ENCODE results near the gene KCNMB2.

Gene KCNMB2

GRCh38 chr3:178583963-178584575, 47.8 kb downstream of the KCNMB2 start:
- DNase-seq, result no peak

DNA sequence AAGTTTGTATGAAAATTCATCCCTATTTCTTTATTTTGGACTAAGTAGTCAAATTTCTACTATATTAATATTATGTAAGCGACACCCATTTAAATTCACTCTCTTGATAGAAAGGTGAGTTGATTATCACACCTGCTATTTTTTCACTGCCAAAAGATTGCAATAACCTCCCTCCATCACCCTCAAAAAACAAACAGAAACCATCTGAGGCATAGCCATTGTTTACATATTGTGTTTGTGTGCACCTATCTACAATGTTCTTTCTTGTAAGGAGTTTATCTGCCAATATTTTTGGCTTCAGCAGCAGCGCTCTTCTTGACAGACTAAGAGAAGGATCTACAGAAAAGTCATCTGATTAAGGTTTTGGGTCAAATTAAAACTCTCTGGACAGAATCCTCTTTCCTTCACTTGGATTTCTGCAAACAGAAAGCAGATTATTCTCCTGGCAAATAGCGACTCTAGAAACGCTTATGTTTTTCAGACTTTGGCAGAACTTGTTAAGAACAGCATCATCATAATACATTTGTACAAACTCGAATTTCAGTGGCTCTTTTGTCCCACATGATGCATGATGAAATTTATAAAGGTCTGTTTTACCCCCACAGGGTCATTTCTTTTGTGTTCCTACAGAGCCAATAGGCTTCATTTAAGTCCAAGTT, 48.6 kb downstream of the KCNMB2 start:
- DNase-seq, result no peak

DNA sequence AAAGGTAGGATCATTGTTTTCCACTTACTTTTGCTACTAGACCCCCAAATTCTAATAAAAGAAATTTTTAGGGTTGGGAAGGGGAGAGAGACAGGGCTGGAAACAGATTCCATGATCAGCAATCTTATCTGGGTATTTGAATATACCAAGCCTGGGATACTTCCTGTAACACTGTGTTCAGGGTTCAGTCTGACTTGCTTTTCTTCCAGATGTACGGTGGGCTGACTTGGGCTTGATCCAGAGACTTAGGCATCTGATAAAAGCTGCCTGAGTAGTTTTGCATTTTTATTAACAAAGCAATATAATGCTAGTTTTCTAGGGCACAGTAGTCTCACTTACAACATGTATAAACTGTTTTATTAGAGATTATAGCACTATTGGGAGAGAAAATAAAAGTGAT, 49.2 kb downstream of the KCNMB2 start:
- DNase-seq, result no peak

DNA sequence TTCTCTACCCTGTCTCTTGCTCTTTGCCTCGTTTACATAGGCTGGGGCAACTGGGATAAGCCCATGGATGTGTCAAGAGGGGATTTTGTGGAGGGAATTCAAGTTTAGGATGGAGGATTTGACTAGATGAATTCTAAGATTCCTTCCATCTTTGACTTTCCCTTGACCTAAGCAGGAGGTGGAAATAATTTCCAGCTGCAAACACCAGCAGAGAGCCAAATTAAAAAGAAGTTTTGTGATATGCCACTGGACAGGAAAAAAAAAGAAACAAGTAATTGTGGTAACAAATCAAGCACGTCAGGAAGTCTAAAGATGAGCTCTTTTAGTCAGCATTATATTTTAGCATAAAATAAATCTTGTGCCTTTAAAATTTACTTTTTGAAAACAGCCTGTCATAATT, 49.8 kb downstream of the KCNMB2 start:
- DNase-seq, result no peak

GRCh38 chr3:178588628-178589027, 52.4 kb downstream of the KCNMB2 start:
- DNase-seq, result no peak

GRCh38 chr3:178593786-178594185, 57.5 kb downstream of the KCNMB2 start:
- DNase-seq, result no peak

GRCh38 chr3:178597371-178597770, 61.1 kb downstream of the KCNMB2 start:
- DNase-seq, result peak in 1 of 14 donors; percentile 0

GRCh38 chr3:178602856-178603255, 66.6 kb downstream of the KCNMB2 start:
- DNase-seq, result no peak

DNA sequence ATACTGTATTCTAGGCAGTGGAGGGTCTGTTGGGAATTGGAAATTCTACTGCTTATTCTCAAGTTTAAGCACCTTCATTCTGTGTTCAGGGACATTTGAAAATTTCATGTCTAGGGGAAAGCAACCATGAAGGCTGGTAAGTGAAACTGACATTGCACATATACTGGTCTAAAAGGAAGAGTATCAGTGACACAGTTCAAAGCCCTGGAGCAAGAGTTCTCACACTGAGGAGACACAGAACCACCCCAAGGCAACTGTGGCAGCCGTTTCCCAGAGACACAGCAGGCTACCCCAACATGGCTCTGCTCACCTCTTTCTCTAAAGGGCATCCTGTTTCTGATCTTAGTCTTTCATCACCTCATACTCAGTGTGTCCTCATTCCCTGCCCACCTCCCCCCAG, 67.5 kb downstream of the KCNMB2 start:
- no peak for DNase-seq

DNA sequence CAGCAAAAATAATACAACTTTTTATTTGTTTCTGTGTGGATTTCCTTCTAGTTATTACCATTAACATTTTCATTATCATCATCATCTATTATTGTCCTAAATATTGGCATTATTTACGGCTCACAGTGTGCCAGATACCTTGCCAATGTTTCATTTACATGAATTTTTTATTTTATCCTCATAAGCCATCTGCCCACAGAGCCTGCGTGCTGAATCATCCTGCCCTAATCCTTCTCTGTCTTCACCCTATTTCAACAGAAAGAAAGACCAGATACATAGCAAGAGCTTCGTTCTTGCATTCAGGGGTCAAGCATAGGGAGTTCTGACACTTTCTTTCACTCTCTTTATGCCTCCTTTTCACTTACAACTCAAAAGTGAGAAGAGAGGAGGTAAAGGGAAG, 82.0 kb downstream of the KCNMB2 start:
- no peak for DNase-seq

DNA sequence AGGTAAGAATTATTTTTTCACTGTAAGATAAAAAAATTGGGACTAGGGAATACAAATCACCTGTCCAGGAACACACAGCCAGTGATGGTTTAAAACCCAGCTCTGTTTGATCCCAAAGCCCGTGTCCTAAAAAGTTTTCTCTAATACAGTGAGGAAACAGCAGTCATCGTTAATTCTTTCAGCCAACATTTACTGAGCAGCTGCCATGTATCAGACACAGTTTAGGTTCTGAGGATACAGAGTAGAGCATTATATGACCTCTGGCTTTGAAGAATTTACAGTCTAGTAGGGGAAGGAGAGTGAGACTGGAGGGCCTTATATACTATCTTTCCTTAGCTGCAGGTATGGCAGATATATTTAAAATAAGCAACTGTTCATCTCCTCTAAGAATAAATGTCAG, 82.7 kb downstream of the KCNMB2 start:
- DNase-seq, result no peak

- no peak for DNase-seq
Observed at GRCh38 chr3:178623666-178624255, 87.5 kb downstream of the KCNMB2 start.

DNA sequence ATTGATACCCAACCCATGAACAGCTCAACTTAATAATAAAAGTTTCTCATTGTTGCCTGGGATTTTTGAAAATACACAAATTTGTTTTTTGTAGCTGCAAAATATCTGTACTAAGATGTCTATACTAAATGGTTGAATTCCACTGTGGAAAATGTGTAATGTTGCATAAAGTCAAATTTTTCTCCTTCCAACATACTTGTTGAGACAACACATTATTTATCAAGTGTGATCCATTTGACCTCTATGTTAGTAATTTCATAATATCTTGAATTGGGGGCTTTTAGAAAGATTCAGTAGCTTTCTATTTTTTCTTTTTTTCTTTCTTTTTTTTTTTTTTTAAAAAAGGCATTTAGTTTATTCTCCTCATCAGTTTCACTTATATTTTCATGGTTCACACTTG, 88.0 kb downstream of the KCNMB2 start:
- no peak for DNase-seq

DNA sequence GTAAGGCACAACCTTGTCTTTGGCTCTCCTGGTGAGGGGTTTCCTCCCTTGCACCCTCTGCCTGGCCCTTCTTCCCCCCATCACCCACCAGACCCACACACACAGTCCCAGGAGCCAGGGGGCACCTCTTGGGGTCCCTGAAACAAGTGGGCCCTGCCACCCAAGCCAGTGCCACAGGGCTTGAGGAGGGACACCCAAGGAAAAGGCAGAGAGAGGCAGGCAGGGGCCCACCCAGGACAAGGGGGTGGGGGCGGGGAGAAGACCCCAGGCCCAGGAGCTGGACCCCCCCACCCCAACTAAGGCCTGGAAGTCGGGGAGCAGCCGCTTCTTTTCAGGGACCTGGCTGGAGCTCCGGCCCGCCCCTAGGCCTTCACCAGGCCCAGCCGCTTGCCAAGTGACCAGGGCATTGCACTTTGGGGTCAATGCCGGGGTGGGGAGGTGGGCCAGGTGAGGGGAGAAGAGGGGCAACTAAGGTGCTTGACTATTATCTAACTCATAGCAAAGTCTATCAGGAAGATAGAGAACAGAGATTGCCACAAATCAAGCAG, 88.9 kb downstream of the KCNMB2 start:
- no peak for DNase-seq

- no peak for DNase-seq
Observed at GRCh38 chr3:178628037-178628436, 91.8 kb downstream of the KCNMB2 start.

- DNase-seq, result no peak
Observed at GRCh38 chr3:178629430-178630178, 93.4 kb downstream of the KCNMB2 start.

DNA sequence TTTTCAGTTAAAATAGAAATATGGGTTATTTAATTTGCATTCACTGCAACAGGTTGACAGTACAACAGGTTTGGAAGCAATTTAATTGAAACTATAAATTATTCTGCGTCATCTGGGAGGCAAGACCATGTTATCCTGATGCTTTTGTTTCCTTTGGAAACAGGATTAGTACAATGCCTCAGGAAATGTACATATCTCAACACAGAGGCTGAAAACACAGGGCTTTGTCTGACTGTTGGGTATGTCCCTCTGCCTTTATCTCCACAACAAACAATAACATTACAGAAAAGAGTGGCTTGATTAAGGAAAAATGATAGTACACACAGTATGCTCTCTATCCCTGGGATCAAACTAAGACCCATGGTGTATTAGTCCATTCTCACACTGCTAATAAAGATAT, 95.7 kb downstream of the KCNMB2 start:
- no peak for DNase-seq

DNA sequence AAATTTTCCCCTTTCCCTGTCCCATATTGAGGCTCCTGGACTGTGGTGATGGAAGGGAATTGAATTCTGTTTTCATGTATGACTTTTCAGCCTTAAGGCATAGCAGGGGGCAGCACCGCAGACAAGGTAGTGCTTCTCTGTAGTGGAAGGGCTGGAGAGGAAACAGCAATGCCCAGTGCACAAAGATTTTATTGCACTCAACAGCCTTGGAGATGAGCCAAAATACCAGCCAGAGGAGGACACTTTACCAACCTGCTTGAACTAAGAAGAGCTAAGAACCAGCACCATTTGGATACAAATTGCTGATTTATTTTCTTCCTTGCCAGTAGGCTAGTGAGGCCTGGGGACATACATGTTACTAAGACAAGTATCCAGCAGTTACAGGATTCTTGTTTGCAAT, 98.7 kb downstream of the KCNMB2 start:
- no peak for DNase-seq

DNA sequence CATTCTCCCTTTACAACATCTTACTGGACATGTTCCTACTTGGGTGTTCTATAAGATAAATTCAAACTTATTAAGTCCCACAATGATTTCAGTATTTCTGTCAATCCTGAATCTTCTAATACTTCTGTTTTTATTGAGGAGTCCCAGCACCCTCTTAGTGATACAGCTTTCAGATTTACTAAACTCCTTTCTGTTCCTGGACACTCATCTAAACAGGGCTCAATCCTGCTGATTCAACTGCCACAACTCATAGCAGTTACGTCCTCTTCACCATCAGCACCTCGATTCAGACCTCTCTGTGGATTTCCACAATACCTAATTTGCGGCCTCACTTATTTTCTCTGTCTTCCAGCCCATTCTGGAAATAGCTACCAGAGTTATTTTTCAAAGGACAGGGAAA, 101.6 kb downstream of the KCNMB2 start:
- no peak for DNase-seq

DNA sequence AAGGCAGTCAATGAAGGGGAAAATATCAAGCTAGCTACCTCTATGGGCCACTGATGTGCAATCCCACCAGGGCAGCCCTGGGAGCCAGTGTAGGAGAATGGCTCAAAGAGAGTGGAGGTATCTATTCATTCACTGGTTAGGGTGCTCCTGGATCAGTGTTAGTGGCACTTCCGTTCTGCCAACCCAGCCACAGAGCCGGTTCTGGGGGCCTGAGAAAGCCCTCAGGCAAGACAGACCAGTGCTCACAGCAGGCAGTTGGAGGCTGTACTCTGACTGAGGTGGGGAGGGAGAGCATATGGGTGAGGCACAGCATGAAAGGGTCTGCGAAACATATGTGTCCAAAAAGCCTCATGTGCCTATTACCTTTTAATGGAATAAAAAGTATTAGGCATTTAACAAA, 109.3 kb downstream of the KCNMB2 start:
- DNase-seq, result no peak

DNA sequence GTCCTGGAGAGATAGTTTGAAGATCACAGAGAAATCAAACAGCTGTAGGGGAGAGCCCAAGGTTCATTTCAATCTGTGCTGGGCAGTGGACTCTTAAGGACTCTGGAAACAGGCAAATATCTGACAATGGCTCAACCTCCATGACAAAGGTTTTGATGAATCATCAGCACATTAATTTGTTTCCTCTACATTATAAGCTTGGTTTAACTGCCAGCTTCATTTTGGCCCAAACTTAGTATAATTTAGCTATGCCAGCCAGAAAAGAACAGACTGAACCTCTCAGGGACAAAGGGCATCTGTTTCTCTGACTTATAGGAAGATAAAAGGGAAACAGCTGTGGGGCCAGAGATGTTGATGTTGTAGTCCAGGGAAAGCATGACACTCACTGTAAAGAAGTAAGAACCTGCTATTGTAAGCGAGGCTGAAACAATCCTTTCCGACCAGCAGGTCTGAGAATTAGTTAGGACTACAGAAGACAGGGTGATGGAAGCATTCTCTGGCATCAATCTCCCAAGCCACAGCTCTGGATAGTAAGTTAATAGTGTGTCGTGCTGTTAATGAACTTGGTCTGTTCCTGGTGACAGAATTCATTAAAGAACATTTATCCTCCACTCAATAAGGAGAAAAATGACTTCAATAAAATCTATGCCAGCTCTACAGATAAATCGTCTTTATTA, 110.1 kb downstream of the KCNMB2 start:
- peak in 1 of 14 donors; percentile 14 for DNase-seq

DNA sequence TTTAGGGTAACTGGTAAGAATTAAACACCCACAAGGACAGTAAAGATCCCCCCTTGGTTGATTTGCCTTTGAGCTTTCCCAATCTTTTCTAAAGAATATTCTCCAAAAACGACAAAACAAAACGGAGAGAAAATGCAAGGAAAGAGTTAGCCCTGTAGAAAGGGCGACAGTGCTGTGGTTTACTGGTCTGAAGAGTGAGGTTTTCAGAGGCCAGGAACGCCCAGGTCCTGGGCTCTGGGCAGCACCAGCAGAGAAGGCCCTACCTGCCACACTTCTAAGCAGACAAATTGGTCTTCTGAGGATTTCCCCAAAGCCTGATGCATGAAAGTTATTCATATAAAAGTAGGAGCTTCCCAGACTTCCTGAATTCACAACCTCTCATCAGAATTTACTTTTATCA, 119.3 kb downstream of the KCNMB2 start:
- no peak for DNase-seq
